OCI-LY7 (cell line): ENCODE data around the gene NARS2.

Experiments used
- EZH2phosphoT487 ChIP-seq: fragments of 200-600 bp; sonication (generic); IDR thresholded peaks from 2 replicates; pipeline ENCODE4 v1.6.1; 2018; ENCODE audit warnings: low read depth, borderline replicate concordance, mild to moderate bottlenecking, mixed run types, antibody characterized with exemption, low read length, moderate library complexity, mixed read lengths
- TF ChIP-seq, protein P1 (sequence below): fragments of 200-600 bp; sonication (generic); conservative IDR thresholded peaks from 2 replicates; pipeline ENCODE4 v1.5.1; 2014; ENCODE audit warnings: mild to moderate bottlenecking, antibody characterized with exemption, low read length, moderate library complexity, mixed read lengths

GRCh38 chr11:78570031-78570430, 4.6 kb downstream of the NARS2 start:
- TF ChIP-seq, protein P1, sequence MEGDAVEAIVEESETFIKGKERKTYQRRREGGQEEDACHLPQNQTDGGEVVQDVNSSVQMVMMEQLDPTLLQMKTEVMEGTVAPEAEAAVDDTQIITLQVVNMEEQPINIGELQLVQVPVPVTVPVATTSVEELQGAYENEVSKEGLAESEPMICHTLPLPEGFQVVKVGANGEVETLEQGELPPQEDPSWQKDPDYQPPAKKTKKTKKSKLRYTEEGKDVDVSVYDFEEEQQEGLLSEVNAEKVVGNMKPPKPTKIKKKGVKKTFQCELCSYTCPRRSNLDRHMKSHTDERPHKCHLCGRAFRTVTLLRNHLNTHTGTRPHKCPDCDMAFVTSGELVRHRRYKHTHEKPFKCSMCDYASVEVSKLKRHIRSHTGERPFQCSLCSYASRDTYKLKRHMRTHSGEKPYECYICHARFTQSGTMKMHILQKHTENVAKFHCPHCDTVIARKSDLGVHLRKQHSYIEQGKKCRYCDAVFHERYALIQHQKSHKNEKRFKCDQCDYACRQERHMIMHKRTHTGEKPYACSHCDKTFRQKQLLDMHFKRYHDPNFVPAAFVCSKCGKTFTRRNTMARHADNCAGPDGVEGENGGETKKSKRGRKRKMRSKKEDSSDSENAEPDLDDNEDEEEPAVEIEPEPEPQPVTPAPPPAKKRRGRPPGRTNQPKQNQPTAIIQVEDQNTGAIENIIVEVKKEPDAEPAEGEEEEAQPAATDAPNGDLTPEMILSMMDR, result no peak
- no peak for TF ChIP-seq EZH2phosphoT487
